Germinal center (tissue), 1 donor: Measurements from ENCODE around the gene OGFOD3.

Source experiments
- DNase-seq: peaks from one replicate; pipeline ENCODE4 v3.0.0; 2012; ENCODE audit warnings: mixed read lengths, low spot score

OGFOD3 gene

GRCh38 chr17:82446649-82447048 lies 28.3 kb upstream of the OGFOD3 start:
- DNase-seq: no peak

- DNase-seq: no peak
Measured at GRCh38 chr17:82446124-82446523, 27.7 kb upstream of the OGFOD3 start.

GRCh38 chr17:82445542-82445941 lies 27.2 kb upstream of the OGFOD3 start:
- no peak for DNase-seq

GRCh38 chr17:82444941-82445521 lies 26.6 kb upstream of the OGFOD3 start:
- no peak for DNase-seq

GRCh38 chr17:82444284-82444893 lies 26.0 kb upstream of the OGFOD3 start:
- DNase-seq: no peak

GRCh38 chr17:82443465-82444283 lies 25.3 kb upstream of the OGFOD3 start:
- DNase-seq: no peak

- no peak for DNase-seq
Measured at GRCh38 chr17:82442643-82443464, 24.5 kb upstream of the OGFOD3 start.

GRCh38 chr17:82441691-82442487 lies 23.5 kb upstream of the OGFOD3 start:
- peak; percentile 28 for DNase-seq

GRCh38 chr17:82440991-82441627 lies 22.7 kb upstream of the OGFOD3 start:
- no peak for DNase-seq

- DNase-seq: peak; percentile 56
Measured at GRCh38 chr17:82440469-82440981, 22.1 kb upstream of the OGFOD3 start.

- no peak for DNase-seq
Measured at GRCh38 chr17:82439829-82440365, 21.5 kb upstream of the OGFOD3 start.

GRCh38 chr17:82439194-82439828 lies 20.9 kb upstream of the OGFOD3 start:
- no peak for DNase-seq

- DNase-seq: no peak
Measured at GRCh38 chr17:82438401-82439193, 20.2 kb upstream of the OGFOD3 start.

- DNase-seq: no peak
Measured at GRCh38 chr17:82437325-82437668, 18.9 kb upstream of the OGFOD3 start.

GRCh38 chr17:82436601-82437324 lies 18.4 kb upstream of the OGFOD3 start:
- DNase-seq: no peak

- DNase-seq: no peak
Measured at GRCh38 chr17:82435601-82436583, 17.5 kb upstream of the OGFOD3 start.

- no peak for DNase-seq
Measured at GRCh38 chr17:82435103-82435502, 16.7 kb upstream of the OGFOD3 start.

GRCh38 chr17:82434216-82434565 lies 15.8 kb upstream of the OGFOD3 start:
- DNase-seq: peak; percentile 60
